GM21390 (cell line): ENCODE results near the gene GALR1.
"Not testable (repeated sequence)": the region's sequence is repeated elsewhere in the genome, so short reads cannot be mapped to it uniquely, and the experiment has no call there.

ENCODE experiments used
- ATAC-seq: cut with Tn5 transposase; IDR thresholded peaks from one replicate; pipeline ENCODE4 v1.9.1; 2021; ENCODE audit not compliant: unreplicated experiment

The GALR1 gene, protein sequence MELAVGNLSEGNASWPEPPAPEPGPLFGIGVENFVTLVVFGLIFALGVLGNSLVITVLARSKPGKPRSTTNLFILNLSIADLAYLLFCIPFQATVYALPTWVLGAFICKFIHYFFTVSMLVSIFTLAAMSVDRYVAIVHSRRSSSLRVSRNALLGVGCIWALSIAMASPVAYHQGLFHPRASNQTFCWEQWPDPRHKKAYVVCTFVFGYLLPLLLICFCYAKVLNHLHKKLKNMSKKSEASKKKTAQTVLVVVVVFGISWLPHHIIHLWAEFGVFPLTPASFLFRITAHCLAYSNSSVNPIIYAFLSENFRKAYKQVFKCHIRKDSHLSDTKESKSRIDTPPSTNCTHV

DNA sequence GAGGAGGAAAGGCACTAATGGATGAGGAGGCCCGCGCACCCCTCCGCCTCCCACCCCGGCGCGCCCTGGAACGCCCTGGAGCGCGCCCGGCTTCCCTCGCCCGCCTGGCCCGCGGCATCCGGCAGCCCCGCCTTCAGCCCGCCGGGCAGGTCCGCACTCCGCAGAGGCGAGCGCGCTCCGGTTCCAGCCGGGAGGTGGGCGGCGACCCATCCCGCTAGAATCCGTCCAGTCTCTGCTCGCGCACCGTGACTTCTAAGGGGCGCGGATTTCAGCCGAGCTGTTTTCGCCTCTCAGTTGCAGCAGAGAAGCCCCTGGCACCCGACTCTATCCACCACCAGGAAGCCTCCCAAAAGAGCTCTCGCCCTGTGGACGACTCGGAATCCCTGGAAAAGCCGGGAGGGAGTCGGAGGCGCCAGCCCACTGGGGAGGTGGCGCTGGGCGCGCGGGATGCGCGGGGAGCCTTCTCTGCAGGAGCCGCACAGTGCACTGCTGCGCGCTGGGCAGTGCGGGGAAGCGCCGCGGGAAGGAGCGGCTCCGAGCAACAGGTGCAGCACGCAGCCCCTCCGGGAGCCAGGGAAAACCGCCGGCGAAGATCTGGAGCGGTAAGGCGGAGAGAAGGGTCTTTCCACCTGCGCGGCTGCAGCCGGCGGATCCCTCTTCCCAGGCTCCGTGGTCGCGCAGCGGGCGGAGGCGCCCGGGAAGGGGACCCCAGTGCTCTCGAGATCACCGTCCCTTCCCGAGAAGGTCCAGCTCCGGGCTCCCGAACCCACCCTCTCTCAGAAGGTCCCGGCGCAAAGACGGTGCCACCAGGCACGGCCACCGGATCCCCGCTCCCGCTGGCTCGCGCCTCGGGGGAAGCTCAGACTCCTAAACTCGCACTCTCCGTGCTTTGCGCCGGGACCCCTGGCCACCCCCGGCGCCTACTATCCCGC is at the start of gene GALR1:
GALR1 (plus strand) TSS at position 280 of the 932 bp plus-strand sequence. CDS start 701 bp downstream, outside the sequence.
- no peak for ATAC-seq

DNA sequence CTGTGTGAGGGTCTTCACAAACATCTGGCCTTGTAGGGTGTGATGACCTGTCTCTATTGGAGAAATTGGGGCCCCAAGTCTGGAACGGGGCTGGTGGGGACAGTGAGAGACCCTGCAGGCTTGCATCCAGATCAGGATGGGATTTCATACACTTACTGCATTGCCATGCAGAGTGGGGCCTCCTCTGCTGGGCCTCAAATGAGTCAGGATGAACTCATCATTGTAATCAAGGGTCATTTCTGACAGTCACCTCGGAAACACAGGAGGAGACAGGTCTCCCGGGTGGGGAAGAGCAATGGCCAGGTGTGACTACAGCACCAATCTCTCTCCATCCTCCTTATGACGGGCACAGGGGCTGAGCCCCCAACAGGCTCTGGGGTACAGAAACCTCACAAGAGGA is 48.1 kb upstream of the GALR1 start:
- ATAC-seq: no peak

DNA sequence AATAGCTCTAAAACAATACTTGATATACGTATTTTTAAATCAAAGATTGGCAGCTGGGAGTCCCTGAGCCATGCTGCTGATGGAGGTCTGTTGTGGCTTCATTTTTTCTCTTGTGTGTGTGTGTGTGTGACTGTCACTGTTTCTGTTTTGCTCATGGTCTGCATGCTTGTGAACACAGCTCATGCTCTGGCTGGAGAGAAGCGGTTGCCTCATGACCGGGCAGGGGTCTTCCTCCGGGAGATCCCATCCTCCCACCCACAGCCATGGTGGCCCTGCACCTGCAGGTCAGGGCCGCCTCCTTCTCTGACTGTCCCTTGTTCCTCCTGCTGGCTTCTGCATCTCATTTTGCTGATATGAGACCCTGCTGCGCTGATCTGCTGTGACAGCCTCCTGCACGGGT is 47.3 kb upstream of the GALR1 start:
- no peak for ATAC-seq

DNA sequence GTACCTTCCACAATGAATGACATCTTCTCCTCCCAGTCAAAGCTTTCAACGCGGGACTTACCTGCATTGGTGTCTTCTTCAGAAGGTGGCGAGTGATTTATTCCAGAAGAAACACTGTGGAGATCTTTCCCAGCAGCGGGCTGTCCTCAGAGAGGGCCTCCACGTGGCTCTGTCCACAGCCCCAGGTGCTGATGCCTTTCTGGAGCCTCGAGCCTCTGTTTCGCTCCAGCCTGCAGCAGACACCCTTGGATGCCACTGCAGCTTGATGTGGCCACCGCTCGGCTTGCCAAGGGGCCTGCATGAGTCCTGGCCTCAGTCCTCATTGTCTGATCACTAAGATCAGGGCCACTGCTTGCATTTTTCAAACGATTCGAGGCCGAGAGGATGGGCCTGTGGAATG is 46.6 kb upstream of the GALR1 start:
- ATAC-seq: no peak

DNA sequence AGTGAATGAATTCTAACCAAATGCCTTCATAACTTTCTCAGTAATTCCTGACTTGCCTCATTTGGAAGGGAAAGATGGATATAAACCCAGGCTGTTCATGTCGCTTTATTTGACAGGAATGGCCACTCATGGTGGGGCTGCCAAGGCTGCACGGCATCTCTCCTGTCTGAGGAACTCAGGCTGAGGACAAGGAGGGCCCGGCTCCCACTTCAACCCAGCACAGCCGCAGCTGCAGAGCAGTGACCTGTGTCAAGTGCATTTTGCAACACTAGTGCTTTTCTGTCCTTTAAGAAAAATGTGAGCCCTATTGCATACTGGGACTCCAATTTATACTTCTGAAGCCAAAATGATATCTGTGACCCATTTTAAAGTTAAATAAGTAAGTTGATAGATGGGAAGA is 45.8 kb upstream of the GALR1 start:
- no peak for ATAC-seq

DNA sequence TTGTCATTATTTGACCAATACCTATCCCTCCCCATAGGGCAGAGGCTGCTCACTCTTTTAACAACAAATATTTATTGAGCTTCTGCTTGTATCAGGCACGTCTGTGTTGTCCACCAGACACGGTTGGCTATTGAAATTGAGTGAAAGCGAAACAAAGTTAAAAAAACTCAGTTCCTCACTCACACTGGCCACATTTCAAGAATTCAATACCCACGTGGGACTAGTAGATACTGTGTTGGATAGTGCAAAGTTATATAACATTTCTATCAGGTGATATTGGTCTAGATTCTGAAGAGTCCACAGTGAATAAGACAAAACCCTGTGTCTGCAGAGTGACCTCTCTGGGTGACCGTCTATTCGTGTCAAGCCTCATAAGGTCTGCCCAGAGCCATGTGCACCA is 43.9 kb upstream of the GALR1 start:
- ATAC-seq: no peak

DNA sequence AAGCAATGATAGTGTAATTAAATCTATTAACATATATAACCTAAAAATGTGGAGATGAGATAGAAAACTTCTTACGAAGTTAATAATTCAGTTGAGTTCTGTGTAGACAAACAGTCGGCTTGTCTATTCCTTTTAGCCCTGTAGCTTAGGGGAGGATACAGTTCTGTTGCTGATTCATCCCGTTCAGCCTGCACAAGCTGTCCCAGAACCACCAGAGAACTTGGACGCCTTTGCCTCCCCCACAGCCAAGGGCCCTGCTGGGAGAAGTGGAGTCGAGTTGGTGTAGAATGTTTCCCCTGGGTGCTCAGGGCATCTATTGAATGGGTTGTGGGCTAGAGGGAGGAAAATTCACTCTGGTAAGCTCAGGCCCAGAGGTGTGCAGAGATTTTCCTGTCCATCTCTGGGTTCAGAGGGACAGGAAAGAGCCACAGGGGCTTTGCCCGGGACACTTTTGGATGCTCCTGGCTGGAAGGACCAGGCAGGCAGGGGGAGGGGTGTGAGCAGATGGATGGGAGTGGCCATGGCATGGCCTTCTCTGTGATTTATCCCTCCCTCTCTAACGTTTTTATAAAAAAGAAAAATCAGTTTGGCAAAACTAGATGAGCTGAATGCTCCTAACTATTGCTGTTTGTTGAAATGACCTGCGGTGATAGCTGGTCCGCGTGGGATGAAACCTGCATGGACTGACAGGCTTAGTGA is 42.8 kb upstream of the GALR1 start:
- no peak for ATAC-seq

DNA sequence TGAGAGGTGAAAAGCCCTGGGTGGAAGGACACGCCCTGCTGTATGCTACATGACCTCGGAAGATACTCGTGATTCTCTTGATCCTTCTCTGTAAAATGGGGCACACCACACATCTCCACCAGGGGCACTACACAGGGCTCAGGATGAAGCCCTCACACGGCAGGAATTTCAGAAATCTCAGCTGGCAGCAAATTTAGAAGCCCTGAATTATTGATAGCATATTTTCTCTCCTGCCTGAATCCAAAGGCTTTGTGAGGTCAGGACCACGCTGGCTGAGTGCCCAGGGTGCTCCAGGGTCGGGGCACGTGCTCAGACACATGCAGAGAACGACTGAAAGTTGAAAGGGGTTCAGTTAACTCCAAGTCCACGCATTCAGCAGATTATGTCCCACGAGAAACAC is 42.1 kb upstream of the GALR1 start:
- ATAC-seq: no peak

DNA sequence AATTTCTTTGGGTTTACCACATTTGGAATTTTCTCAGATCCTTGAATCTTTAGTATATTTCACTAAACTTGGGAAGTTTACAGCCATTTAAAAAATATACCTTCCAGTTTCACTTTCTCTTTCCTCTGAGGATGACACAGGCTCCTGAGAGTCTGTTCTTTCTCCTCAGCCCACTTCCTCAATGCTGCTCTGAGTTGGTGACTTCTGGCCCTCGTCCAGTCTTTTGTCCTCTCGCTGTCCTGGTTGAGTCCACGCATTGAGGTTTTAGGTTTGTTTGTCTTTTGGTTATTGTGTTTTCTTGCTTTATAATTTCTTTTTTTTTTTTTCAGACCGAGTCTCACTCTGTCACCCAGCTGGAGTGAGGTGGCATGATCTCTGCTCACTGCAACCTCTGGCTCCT is 40.7 kb upstream of the GALR1 start:
- peak; percentile 86 for ATAC-seq

DNA sequence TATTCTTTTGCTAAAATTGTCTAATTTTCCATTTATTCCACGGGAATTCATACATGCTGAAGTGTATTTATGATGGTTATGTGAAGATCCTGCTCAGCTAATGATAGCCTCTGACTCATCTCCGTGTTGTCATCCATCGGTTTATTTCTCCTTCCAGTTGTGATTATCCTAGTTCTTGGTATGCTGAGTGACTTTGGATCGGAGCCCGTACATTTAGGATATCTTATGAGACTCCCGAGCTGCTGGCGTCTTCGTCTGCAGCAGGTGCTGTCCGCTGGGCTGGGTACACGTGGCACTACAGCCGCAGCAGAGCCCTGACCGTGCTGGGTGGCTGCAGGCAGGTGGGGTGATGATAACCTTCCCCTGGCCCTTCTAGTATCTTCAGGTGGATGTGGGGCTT is 40.1 kb upstream of the GALR1 start:
- no peak for ATAC-seq

DNA sequence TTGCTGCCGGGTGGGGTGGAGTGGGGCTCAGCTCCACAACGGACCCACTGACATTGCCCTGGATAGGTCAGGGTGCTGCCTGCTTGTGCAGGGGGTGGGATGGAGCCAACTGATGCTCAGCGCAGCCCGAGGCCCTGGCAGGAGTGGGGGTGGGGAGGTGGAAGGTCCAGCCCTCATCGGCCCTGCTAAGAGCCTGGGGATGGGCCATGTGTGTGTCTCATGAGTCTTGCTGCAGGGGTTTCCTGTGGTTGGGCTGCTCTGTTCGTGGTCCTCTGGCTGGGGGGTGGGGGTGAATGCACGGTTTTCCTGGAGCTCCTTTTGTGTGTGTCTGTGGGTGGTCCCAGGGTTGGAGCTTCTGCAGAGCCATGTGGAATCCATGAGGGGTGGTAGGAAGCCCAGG is 39.4 kb upstream of the GALR1 start:
- no peak for ATAC-seq

DNA sequence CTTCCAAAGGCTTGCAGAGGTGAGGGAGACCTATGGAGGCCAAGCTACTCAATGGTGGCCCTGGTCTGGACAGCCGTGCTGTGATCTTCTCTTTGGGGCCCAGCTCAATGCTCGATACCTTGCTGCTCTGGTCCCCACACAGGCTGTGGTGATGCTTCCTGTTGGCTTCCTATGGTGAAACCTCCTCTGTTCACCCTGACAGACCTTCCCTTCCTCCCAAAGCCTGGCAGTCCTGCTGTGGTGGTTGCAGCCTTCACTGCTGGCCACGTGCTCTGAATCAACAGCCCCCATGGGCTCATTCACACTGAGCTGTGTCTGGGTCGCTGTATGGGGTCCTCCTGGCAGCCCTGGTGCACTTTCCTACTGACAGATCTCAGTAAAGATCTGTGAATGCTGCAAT is 31.0 kb upstream of the GALR1 start:
- ATAC-seq: no peak

DNA sequence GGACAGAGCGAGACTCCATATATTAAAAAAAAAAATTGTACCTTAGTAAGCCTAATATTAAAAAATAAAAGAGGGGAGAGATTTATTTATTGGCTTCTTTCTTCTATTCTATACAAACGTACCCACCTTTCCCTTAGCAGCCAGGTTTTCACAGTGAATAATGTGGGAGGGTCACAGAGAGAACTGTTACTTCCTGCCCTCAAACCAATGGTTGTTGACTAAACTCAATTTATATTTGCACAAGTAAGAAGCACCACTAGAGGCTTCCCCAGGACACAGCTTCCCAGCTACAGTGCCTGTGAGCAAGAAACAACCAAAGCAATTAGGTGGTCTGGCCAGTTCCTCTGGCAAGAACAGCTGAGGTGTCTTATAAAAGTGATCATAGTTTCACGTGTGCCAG is 28.9 kb upstream of the GALR1 start:
- no peak for ATAC-seq

DNA sequence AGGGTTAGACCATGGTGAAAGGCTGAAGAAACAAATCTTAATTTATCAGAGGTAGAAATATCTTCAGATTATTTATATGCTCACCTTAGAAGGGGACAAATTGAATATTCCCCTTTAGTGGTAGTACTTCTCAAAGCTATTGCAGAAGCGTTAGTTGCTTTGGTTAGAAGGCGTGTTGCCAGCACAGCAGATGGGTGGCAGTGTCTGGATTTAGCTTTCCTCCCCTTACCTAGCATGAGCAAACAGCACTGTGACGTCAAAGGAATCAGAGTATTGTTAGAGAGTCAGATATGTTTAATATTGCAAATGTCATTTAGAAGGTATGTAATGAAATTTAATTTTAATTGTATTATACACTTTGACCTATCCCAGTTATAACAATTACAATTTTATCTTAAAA is 27.2 kb upstream of the GALR1 start:
- no peak for ATAC-seq

DNA sequence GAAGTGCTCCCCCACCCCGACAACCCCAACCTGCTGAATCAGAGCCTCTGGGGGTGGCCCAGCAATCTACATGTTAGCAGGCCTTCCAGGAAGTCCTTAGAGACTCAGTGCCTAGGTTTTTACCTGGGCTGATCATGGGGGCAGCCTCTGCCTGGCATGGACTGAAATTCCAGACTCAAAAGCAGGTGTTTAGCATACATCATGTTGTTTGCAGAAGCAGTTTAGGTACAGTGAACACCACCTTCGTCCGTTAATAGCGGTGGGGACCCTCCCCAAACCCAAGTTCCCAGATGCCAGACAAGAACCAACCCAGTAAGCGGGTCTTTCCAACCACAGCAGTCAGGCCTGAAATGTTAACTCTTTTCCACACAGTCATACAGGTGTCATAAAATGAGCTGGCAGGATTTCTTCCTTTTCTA is 26.4 kb upstream of the GALR1 start:
- no peak for ATAC-seq

DNA sequence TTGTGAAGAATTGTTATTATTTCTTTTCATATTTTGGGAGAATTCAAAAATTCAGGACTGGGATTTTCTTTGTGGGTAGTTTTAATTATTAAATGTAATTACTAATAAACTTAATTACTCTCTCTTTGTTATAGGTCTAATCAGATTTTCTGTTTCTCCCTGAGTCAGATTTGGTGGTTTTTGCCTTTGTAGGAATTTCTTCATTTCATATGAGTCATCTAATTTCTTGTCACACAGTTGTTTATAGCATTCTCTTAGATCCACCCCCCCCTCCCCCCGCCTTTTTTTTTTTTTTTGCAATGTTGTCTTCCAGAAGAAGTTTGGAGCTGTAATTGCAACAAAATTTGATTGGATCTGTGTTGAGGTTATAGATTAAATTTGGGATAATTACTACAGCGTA is 26.0 kb upstream of the GALR1 start:
- no peak for ATAC-seq

DNA sequence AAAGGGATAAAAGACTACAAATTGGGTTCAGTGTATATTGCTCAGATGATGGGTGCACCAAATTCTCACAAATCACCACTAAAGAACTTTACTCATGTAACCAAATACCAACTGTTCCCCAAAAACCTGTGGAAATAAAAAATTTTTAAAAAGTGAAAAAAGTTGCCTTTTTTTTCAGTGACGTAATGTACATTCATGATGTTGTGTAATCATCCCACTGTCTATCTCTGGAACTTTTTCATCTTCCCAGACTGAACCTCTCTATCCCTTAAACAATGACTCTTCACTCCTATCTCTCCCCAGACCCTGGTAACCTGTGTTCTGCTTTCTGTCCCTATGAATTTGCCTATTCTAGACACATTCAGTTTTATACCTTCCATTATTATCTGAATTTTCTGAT is 19.0 kb upstream of the GALR1 start:
- ATAC-seq: no peak

DNA sequence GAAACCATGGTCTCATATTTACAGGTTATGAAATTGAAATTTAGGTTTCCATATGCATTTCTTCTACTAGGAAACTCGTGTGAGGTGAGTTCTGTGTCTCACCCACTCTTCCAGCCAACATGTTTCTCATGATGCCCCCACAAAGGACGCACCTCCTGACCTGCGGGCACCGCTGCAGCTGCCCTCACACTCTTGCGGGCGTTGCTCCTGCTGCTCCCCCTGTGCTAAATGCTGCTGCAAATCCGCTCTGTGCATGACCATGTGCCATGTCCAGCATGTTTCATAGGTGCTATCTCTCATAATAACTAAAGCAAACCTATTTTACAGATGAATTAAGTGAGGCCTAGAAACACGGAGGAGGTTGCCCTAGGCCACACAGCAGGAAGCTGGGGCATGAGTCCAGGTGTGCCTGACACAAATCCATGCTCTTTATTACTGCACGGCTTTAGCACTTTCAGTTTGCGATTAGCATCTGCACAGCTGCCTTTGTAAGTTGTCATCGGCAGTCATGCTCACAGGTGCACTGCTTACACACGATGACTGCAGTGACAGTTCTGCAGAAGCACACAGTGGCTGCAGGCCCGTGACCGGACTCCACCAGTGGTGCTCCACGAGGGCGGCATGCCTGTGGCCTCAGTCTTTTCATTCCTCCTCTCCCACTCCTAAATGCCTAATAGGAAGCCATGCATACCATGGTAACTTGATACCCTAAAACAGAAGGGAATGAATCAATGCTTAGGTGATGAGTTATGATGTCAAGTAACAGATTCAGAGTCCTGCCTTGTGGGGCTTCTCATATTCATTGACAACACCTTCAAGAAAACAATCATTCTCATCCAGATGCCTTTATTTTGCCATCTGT is 14.9 kb upstream of the GALR1 start:
- no peak for ATAC-seq

DNA sequence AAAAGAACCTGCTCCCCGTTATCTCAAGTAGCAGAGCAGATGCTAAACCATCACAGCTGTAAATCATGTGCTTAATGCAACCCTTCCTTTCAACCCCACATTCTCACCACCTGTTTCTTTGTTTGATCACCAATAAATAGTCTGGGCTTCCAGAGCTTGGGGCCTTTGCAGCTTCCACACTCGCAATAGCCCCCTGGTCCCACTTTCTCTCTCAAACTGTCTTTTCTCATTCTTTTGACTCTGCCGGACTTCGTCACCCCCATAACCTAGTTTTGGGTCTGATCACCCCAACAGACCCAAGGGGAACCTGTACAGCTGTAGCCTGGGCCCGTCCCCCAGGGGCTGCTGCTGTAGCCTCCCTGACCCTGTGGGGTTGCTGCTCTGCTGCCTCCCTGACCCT is 10.4 kb upstream of the GALR1 start:
- ATAC-seq: not testable (repeated sequence)

DNA sequence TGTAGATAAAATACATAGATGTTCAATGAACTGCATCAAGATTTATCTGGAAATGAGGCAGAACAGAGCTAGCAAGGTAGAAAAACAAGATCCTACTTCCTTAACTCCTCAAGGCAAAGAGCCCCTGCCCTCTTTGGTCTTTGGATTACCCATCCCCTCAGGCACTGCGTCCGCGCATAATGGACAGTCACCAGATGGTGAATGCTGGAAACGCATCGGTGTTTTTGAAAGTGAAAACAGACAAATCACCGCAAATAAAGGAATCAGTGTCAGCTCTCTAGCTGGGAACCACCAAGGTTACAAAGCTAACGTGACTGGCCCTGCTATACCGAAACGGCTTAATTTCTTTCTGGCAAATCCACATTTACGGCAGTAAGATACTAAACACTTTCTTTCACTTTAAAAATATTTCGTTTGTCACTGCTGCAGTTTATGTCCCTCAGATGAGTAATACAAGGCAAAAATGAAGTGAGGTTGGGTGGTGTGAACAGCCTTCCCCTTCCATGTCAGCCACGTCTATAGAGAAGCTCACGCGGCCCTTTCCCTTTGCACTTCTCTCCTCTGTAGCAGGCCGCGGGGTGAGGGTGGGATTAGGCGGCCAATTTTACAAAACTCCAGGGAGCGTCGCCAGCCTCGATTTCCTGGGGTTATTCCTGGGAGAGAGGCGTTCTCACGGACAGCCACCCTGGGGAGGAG is 627 bp upstream of the GALR1 start:
- ATAC-seq: no peak
